GM23338 (cell line): Measurements from ENCODE around the gene ESPNL. TPM values are rescaled to one million over a fixed set of nuclear protein-coding genes. Genes with fewer than 3 reads are reported as not detected.

ENCODE experiments used
- ATAC-seq: fragments of 200-7000 bp; cut with Tn5 transposase; 3 replicates; pipeline ENCODE4 v1.9.1; 2020
- DNase-seq: peaks from one replicate; pipeline ENCODE4 v3.0.0-alpha.2; 2015; ENCODE audit warnings: low spot score
- H2AFZ ChIP-seq: fragments of 200-600 bp; sonication (generic); 2 replicates; pipeline ENCODE4 v1.8.0; 2016; ENCODE audit warnings: antibody characterized with exemption, mild to moderate bottlenecking, moderate library complexity
- H3F3A ChIP-seq: fragments of 200-600 bp; sonication (generic); replicated peaks from 2 replicates; pipeline ENCODE4 v1.8.0; 2017; ENCODE audit warnings: antibody characterized with exemption, mixed run types, low read depth
- H3K27ac ChIP-seq: fragments of 200-600 bp; sonication (generic); 2 replicates; pipeline ENCODE4 v1.6.1; 2016; ENCODE audit warnings: low read depth
- H3K27me3 ChIP-seq: fragments of 200-600 bp; sonication (generic); 2 replicates; pipeline ENCODE4 v1.8.0; 2016; ENCODE audit warnings: mild to moderate bottlenecking, mixed run types, moderate library complexity; ENCODE audit not compliant: insufficient read depth
- H3K36me3 ChIP-seq: fragments of 200-600 bp; sonication (generic); 2 replicates; pipeline ENCODE4 v1.8.0; 2016; ENCODE audit warnings: mild to moderate bottlenecking; ENCODE audit not compliant: insufficient read depth
- H3K4me1 ChIP-seq: fragments of 200-600 bp; sonication (generic); 2 replicates; pipeline ENCODE4 v1.8.0; 2016; ENCODE audit warnings: mild to moderate bottlenecking, moderate library complexity; ENCODE audit not compliant: insufficient read depth
- H3K4me2 ChIP-seq: fragments of 200-600 bp; sonication (generic); 2 replicates; pipeline ENCODE4 v1.7.1; 2017; ENCODE audit warnings: mixed run types
- H3K4me3 ChIP-seq: fragments of 200-600 bp; sonication (generic); 2 replicates; pipeline ENCODE4 v1.6.1; 2016; ENCODE audit warnings: mixed run types
- H3K79me2 ChIP-seq: fragments of 200-600 bp; sonication (generic); replicated peaks from 2 replicates; pipeline ENCODE4 v1.8.0; 2017; ENCODE audit warnings: mild to moderate bottlenecking; ENCODE audit not compliant: insufficient read depth
- H3K9me2 ChIP-seq: fragments of 200-600 bp; sonication (generic); 2 replicates; pipeline ENCODE4 v1.8.0; 2017; ENCODE audit not compliant: insufficient read depth
- H4K20me1 ChIP-seq: fragments of 200-600 bp; sonication (generic); replicated peaks from 2 replicates; pipeline ENCODE4 v1.8.0; 2017; ENCODE audit warnings: mild to moderate bottlenecking; ENCODE audit not compliant: insufficient read depth
- H3K27ac Mint-ChIP-seq: 2 replicates; pipeline ENCODE4 v1.8.0; 2020; ENCODE audit warnings: inconsistent platforms, mild to moderate bottlenecking, moderate library complexity, mixed read lengths
- H3K27me3 Mint-ChIP-seq: 3 replicates; pipeline ENCODE4 v1.8.0; 2022; ENCODE audit warnings: low read depth, mild to moderate bottlenecking, moderate library complexity, mixed read lengths, inconsistent platforms; ENCODE audit not compliant: insufficient read depth, poor library complexity
- H3K36me3 Mint-ChIP-seq: 3 replicates; pipeline ENCODE4 v1.8.0; 2021; ENCODE audit warnings: low read depth, mild to moderate bottlenecking, inconsistent platforms, moderate library complexity, mixed read lengths
- H3K4me1 Mint-ChIP-seq: 3 replicates; pipeline ENCODE4 v1.8.0; 2020; ENCODE audit warnings: mild to moderate bottlenecking, inconsistent platforms, mixed read lengths
- H3K4me3 Mint-ChIP-seq: 3 replicates; pipeline ENCODE4 v1.8.0; 2021; ENCODE audit warnings: moderate library complexity, mild to moderate bottlenecking, inconsistent platforms, mixed read lengths
- H3K9me3 Mint-ChIP-seq: 3 replicates; pipeline ENCODE4 v1.8.0; 2020; ENCODE audit warnings: moderate library complexity, mild to moderate bottlenecking, inconsistent platforms, mixed read lengths
- CTCF ChIP-seq, 2 experiments: fragments of 200-600 bp in 1 of 2; sonication (generic) in 1 of 2; conservative IDR thresholded peaks; 2 replicates each; pipeline versions ENCODE4 v1.5.1 to v1.6.1; 2016 to 2017; ENCODE audit warnings: antibody characterized with exemption in 2 of 2, low read depth in 2 of 2, mild to moderate bottlenecking in 2 of 2, moderate library complexity in 1 of 2
- EZH2 ChIP-seq: fragments of 200-600 bp; sonication (generic); IDR thresholded peaks from one replicate; pipeline ENCODE4 v1.8.0; 2017; ENCODE audit warnings: antibody characterized with exemption, mild to moderate bottlenecking, low read depth; ENCODE audit not compliant: unreplicated experiment
- JUNB ChIP-seq: IDR thresholded peaks from one replicate; pipeline ENCODE4 v1.6.1; 2016; ENCODE audit warnings: antibody characterized with exemption; ENCODE audit not compliant: unreplicated experiment
- NANOG ChIP-seq: IDR thresholded peaks from 2 replicates; pipeline ENCODE4 v1.6.1; 2016; ENCODE audit warnings: antibody characterized with exemption, borderline replicate concordance
- POLR2AphosphoS5 ChIP-seq: IDR thresholded peaks from 2 replicates; pipeline ENCODE4 v1.6.1; 2016; ENCODE audit warnings: antibody characterized with exemption, low read depth
- STAT1 ChIP-seq: IDR thresholded peaks from one replicate; pipeline ENCODE4 v1.6.1; 2016; ENCODE audit warnings: antibody characterized with exemption; ENCODE audit not compliant: unreplicated experiment
- ZNF114 ChIP-seq: fragments of 250-450 bp; sonication (Bioruptor Pico); IDR thresholded peaks from 2 replicates; pipeline ENCODE4 v1.5.0; 2020; ENCODE audit warnings: mild to moderate bottlenecking, moderate library complexity
- ZNF462 ChIP-seq: fragments of 250-450 bp; sonication (Bioruptor Pico); IDR thresholded peaks from 2 replicates; pipeline ENCODE4 v1.5.0; 2020; ENCODE audit warnings: mild to moderate bottlenecking, moderate library complexity
- polyA plus RNA-seq: library from polyadenylated mRNA; unstranded; fragments of >200 nt; fragmentation: Nextera tagmentation; extraction: Ambion mirVana; gene quantifications from 2 replicates; pipeline ENCODE4 v1.2.1, GENCODE V29; 2016
- total RNA-seq: library from RNA; depleted of rRNA; stranded (reverse); fragments of >200 nt; shearing (Covaris generic); gene quantifications from 2 replicates; pipeline ENCODE4 v1.2.3, GENCODE V29; 2014
- TF ChIP-seq, protein P1 (sequence below): IDR thresholded peaks from one replicate; pipeline ENCODE4 v1.6.1; 2018; ENCODE audit warnings: antibody characterized with exemption; ENCODE audit not compliant: unreplicated experiment

ESPNL gene
- total and polyA plus RNA-seq, 2 experiments from 2014 or later: 0.44 to 3.1 TPM

DNA sequence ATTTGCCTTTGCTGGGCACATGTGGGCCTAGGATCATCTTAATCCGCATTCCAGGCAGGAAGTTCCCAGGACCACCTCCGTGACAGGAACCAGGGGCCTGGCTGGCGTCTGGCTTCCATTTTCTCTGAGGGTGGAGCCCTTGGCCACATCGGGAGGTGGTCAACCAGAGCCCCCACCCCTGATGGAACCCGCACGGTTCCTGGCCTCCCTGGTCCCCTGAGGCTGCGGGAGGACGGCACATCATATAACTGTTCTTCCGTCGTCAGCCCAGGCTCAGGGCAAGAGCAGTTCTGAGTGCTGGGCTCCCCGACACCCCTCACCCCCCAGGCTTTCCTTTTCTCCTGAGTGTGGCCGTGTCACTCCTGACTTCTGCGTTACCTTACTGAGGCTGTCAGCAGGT is 13.5 kb downstream of the ESPNL start (continued):
- no peak for TF ChIP-seq ZNF462

- no peaks in the 10 kb centered on the region for H3F3A ChIP-seq
- H3K4me1 ChIP-seq: no peaks in the 10 kb centered on the region; the same call in 1 of the 2 replicates
- no peaks in the 10 kb centered on the region for H4K20me1 ChIP-seq
- no peak overlapping the region for H2AFZ ChIP-seq
- H3K27me3 Mint-ChIP-seq: peaks cover 11% of the 10 kb centered on the region
- no peaks in the 10 kb centered on the region for H3K36me3 Mint-ChIP-seq
- no peaks in the 10 kb centered on the region for H3K79me2 ChIP-seq
- H3K4me3 ChIP-seq: no peak overlapping the region
- no peaks in the 10 kb centered on the region for H3K9me2 ChIP-seq
- H3K4me3 Mint-ChIP-seq: no peak overlapping the region
- peaks cover 7% of the 10 kb centered on the region for H3K4me1 Mint-ChIP-seq
- no peak overlapping the region for H3K4me2 ChIP-seq
- no peak overlapping the region for H3K27ac Mint-ChIP-seq
- ATAC-seq: no peak; the same call in 2 of the 3 replicates
- peaks cover 13% of the 10 kb centered on the region; the same call in 2 of the 3 replicates for H3K9me3 Mint-ChIP-seq
- no peak for DNase-seq
- H3K27me3 ChIP-seq: no peaks in the 10 kb centered on the region
- H3K36me3 ChIP-seq: no peaks in the 10 kb centered on the region; the same call in 1 of the 2 replicates
- H3K27ac ChIP-seq: no peak overlapping the region
- no peak for TF ChIP-seq JUNB
- no peak for TF ChIP-seq ZNF114 (CRISPR knock-in tag)
- no peak for TF ChIP-seq POLR2AphosphoS5
- no peak for TF ChIP-seq STAT1
- no peak for TF ChIP-seq EZH2
- TF ChIP-seq CTCF (conservative IDR thresholded peaks at IDR 0.05; ENCODE audit: low read depth in 2 of 2): no peak
- TF ChIP-seq, protein P1, sequence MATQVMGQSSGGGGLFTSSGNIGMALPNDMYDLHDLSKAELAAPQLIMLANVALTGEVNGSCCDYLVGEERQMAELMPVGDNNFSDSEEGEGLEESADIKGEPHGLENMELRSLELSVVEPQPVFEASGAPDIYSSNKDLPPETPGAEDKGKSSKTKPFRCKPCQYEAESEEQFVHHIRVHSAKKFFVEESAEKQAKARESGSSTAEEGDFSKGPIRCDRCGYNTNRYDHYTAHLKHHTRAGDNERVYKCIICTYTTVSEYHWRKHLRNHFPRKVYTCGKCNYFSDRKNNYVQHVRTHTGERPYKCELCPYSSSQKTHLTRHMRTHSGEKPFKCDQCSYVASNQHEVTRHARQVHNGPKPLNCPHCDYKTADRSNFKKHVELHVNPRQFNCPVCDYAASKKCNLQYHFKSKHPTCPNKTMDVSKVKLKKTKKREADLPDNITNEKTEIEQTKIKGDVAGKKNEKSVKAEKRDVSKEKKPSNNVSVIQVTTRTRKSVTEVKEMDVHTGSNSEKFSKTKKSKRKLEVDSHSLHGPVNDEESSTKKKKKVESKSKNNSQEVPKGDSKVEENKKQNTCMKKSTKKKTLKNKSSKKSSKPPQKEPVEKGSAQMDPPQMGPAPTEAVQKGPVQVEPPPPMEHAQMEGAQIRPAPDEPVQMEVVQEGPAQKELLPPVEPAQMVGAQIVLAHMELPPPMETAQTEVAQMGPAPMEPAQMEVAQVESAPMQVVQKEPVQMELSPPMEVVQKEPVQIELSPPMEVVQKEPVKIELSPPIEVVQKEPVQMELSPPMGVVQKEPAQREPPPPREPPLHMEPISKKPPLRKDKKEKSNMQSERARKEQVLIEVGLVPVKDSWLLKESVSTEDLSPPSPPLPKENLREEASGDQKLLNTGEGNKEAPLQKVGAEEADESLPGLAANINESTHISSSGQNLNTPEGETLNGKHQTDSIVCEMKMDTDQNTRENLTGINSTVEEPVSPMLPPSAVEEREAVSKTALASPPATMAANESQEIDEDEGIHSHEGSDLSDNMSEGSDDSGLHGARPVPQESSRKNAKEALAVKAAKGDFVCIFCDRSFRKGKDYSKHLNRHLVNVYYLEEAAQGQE: no peak
- TF ChIP-seq NANOG: no peak
These were observed 14.2 kb downstream of the ESPNL start for GRCh38 chr2:238114331-238114841.
